HepG2 (cell line): ENCODE results near the gene HMGN4. TPM values are rescaled to one million over a fixed set of nuclear protein-coding genes. Genes with fewer than 3 reads are reported as not detected.

Source experiments
- AHR ChIP-seq: IDR thresholded peaks from 2 replicates; pipeline ENCODE4 v1.6.1; 2018; ENCODE audit warnings: missing genetic modification reagents, missing compliant biosample characterization
- ATF1 ChIP-seq: IDR thresholded peaks from 2 replicates; pipeline ENCODE4 v1.6.1; 2016; ENCODE audit warnings: mild to moderate bottlenecking, control low read depth
- CHD2 ChIP-seq: IDR thresholded peaks from 2 replicates; pipeline ENCODE4 v1.6.1; 2011; ENCODE audit warnings: low read depth, low read length, improper control_type of control experiment
- FIP1L1 ChIP-seq: fragments of 200-400 bp; formaldehyde crosslinking; IDR thresholded peaks from 2 replicates; pipeline ENCODE4 v1.6.1; 2018; ENCODE audit warnings: low read depth, mild to moderate bottlenecking, low read length, moderate library complexity, borderline replicate concordance; ENCODE audit not compliant: insufficient read depth
- IKZF1 ChIP-seq: fragments of 450-650 bp; IDR thresholded peaks from 2 replicates; pipeline ENCODE4 v1.7.1; 2016
- IKZF4 ChIP-seq: sonication (generic); formaldehyde crosslinking; IDR thresholded peaks from 2 replicates; pipeline ENCODE4 v1.5.1; 2020; ENCODE audit warnings: borderline replicate concordance, mild to moderate bottlenecking, low read depth, missing genetic modification reagents; ENCODE audit errors: not compliant biosample characterization
- NFE2 ChIP-seq: sonication (generic); formaldehyde crosslinking; IDR thresholded peaks from 2 replicates; pipeline ENCODE4 v1.4.0; 2020; ENCODE audit warnings: missing genetic modification reagents
- RELA ChIP-seq: sonication (generic); formaldehyde crosslinking; IDR thresholded peaks from 2 replicates; pipeline ENCODE4 v1.4.0; 2020; ENCODE audit warnings: missing genetic modification reagents
- SRSF9 ChIP-seq: fragments of 200-400 bp; formaldehyde crosslinking; IDR thresholded peaks from 2 replicates; pipeline ENCODE4 v1.6.1; 2018; ENCODE audit warnings: borderline replicate concordance, mild to moderate bottlenecking, low read depth, low read length; ENCODE audit not compliant: insufficient read depth, poor library complexity, severe bottlenecking
- TEAD2 ChIP-seq: sonication (generic); formaldehyde crosslinking; IDR thresholded peaks from 2 replicates; pipeline ENCODE4 v1.9.0; 2021; ENCODE audit warnings: missing genetic modification reagents
- ZNF547 ChIP-seq: sonication (generic); formaldehyde crosslinking; IDR thresholded peaks from 2 replicates; pipeline ENCODE4 v1.5.1; 2020; ENCODE audit warnings: mild to moderate bottlenecking, missing genetic modification reagents
- ZNF772 ChIP-seq: sonication (generic); formaldehyde crosslinking; IDR thresholded peaks from 2 replicates; pipeline ENCODE4 v1.5.0; 2020; ENCODE audit warnings: mild to moderate bottlenecking, missing genetic modification reagents
- polyA plus RNA-seq, 8 experiments: library from polyadenylated mRNA; depleted of rRNA in 3 of 8; stranded (reverse) in 7 of 8; unstranded in 1 of 8; fragments of >200 nt; fragmentation: Illumina TruSeq in 4 of 8; extraction: Trizol in 4 of 8; gene quantifications; 2 replicates each; pipeline versions ENCODE4 v1.2.1 to v1.2.3, GENCODE V29; 2011 to 2016; ENCODE audit warnings: low read depth in 4 of 8, missing spikeins in 1 of 8, mixed read lengths in 1 of 8; ENCODE audit not compliant: insufficient read depth in 1 of 8
- total RNA-seq, 5 experiments: library from RNA; depleted of rRNA; stranded (reverse); fragments of >200 nt; fragmentation: Illumina TruSeq; extraction: Trizol; gene quantifications; 2 replicates each; pipeline ENCODE4 v1.2.3, GENCODE V29; 2016; ENCODE audit warnings: low read depth in 1 of 5
- TF ChIP-seq, protein P1 (sequence below): sonication (generic); formaldehyde crosslinking; conservative IDR thresholded peaks from 2 replicates; pipeline ENCODE4 v1.4.0; 2020; ENCODE audit warnings: mild to moderate bottlenecking, missing genetic modification reagents, moderate library complexity
- TF ChIP-seq, protein P2 (sequence below): sonication (generic); formaldehyde crosslinking; IDR thresholded peaks from 2 replicates; pipeline ENCODE4 v1.8.0; 2022; ENCODE audit warnings: mild to moderate bottlenecking, missing genetic modification reagents; ENCODE audit not compliant: insufficient replicate concordance
- TF ChIP-seq, protein P3 (sequence below): IDR thresholded peaks from 2 replicates; pipeline ENCODE4 v1.6.1; 2016; ENCODE audit warnings: low read depth, borderline replicate concordance
- TF ChIP-seq, protein P4 (sequence below): sonication (generic); formaldehyde crosslinking; IDR thresholded peaks from 2 replicates; pipeline ENCODE4 v1.4.0; 2020; ENCODE audit warnings: missing genetic modification reagents
- TF ChIP-seq, protein P5 (sequence below), 2 experiments: fragments of 450-650 bp in 1 of 2; sonication (generic) in 1 of 2; formaldehyde crosslinking; IDR thresholded peaks; 2 replicates each; pipeline versions ENCODE4 v1.5.0 to v1.8.0; 2020 to 2022; ENCODE audit warnings: mild to moderate bottlenecking in 1 of 2, missing genetic modification reagents in 1 of 2
- TF ChIP-seq, protein P6 (sequence below): sonication (generic); formaldehyde crosslinking; IDR thresholded peaks from 2 replicates; pipeline ENCODE4 v1.4.0; 2020; ENCODE audit warnings: low read depth, mild to moderate bottlenecking, missing genetic modification reagents

HMGN4 gene
- total and polyA plus RNA-seq, 2 of the 13 experiments (the other 11 are each of a cell fraction or from before 2014, with no cell fraction given) = 39.9 to 52.1 TPM

DNA sequence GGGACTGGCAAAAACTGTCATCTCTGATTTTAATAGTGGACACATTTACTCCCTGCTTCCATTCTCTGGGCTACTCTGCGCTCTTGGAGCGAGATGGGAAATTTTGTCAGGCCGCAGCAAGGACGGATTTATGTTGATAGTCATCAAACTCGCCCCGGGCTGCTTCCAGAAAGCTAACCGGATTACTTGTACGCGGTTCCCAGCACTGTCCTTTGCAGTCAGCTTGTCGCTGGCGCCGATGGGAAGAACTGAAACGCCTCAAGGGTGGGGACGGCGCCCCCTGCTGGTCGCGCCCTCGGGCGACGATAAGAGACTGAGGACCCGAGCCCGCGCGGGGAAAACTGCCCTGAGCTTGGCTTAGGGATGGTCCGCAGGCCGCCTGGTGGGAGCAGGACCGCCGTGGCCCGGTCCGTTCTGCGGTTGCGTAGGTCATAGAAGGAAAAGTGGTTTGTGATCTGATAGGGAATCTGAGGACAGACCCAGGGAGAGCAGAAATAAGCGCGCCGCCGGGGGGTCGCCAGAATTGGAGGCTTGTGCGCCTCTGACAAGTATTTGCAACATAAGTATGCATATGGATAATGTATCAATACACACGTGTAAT lies 57.6 kb downstream of the HMGN4 start (continued):
- TF ChIP-seq, protein P1, sequence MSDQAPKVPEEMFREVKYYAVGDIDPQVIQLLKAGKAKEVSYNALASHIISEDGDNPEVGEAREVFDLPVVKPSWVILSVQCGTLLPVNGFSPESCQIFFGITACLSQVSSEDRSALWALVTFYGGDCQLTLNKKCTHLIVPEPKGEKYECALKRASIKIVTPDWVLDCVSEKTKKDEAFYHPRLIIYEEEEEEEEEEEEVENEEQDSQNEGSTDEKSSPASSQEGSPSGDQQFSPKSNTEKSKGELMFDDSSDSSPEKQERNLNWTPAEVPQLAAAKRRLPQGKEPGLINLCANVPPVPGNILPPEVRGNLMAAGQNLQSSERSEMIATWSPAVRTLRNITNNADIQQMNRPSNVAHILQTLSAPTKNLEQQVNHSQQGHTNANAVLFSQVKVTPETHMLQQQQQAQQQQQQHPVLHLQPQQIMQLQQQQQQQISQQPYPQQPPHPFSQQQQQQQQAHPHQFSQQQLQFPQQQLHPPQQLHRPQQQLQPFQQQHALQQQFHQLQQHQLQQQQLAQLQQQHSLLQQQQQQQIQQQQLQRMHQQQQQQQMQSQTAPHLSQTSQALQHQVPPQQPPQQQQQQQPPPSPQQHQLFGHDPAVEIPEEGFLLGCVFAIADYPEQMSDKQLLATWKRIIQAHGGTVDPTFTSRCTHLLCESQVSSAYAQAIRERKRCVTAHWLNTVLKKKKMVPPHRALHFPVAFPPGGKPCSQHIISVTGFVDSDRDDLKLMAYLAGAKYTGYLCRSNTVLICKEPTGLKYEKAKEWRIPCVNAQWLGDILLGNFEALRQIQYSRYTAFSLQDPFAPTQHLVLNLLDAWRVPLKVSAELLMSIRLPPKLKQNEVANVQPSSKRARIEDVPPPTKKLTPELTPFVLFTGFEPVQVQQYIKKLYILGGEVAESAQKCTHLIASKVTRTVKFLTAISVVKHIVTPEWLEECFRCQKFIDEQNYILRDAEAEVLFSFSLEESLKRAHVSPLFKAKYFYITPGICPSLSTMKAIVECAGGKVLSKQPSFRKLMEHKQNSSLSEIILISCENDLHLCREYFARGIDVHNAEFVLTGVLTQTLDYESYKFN = peak; percentile 22; the same call in 1 of the 2 replicates
- no peak for TF ChIP-seq RELA
- no peak for TF ChIP-seq IKZF4
- no peak; the same call in 1 of the 2 replicates for TF ChIP-seq AHR (CRISPR knock-in tag)
- TF ChIP-seq, protein P2, sequence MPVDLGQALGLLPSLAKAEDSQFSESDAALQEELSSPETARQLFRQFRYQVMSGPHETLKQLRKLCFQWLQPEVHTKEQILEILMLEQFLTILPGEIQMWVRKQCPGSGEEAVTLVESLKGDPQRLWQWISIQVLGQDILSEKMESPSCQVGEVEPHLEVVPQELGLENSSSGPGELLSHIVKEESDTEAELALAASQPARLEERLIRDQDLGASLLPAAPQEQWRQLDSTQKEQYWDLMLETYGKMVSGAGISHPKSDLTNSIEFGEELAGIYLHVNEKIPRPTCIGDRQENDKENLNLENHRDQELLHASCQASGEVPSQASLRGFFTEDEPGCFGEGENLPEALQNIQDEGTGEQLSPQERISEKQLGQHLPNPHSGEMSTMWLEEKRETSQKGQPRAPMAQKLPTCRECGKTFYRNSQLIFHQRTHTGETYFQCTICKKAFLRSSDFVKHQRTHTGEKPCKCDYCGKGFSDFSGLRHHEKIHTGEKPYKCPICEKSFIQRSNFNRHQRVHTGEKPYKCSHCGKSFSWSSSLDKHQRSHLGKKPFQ = peak; percentile 45
- TF ChIP-seq, protein P3, sequence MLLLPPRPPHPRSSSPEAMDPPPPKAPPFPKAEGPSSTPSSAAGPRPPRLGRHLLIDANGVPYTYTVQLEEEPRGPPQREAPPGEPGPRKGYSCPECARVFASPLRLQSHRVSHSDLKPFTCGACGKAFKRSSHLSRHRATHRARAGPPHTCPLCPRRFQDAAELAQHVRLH (CRISPR knock-in tag) = peak; percentile 97
- TF ChIP-seq IKZF1 = no peak
- no peak for TF ChIP-seq CHD2
- no peak for TF ChIP-seq ATF1
- TF ChIP-seq SRSF9 = no peak
- no peak for TF ChIP-seq NFE2 (CRISPR knock-in tag)
- TF ChIP-seq ZNF547 (CRISPR knock-in tag) = 0 out of 2 replicates have a peak, but pooled peaks have one; percentile 29
- TF ChIP-seq, protein P4, sequence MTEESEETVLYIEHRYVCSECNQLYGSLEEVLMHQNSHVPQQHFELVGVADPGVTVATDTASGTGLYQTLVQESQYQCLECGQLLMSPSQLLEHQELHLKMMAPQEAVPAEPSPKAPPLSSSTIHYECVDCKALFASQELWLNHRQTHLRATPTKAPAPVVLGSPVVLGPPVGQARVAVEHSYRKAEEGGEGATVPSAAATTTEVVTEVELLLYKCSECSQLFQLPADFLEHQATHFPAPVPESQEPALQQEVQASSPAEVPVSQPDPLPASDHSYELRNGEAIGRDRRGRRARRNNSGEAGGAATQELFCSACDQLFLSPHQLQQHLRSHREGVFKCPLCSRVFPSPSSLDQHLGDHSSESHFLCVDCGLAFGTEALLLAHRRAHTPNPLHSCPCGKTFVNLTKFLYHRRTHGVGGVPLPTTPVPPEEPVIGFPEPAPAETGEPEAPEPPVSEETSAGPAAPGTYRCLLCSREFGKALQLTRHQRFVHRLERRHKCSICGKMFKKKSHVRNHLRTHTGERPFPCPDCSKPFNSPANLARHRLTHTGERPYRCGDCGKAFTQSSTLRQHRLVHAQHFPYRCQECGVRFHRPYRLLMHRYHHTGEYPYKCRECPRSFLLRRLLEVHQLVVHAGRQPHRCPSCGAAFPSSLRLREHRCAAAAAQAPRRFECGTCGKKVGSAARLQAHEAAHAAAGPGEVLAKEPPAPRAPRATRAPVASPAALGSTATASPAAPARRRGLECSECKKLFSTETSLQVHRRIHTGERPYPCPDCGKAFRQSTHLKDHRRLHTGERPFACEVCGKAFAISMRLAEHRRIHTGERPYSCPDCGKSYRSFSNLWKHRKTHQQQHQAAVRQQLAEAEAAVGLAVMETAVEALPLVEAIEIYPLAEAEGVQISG (CRISPR knock-in tag) = peak; percentile 88
- TF ChIP-seq ZNF772 (CRISPR knock-in tag) = no peak
- TF ChIP-seq TEAD2 (CRISPR knock-in tag) = no peak
- TF ChIP-seq, protein P5, sequence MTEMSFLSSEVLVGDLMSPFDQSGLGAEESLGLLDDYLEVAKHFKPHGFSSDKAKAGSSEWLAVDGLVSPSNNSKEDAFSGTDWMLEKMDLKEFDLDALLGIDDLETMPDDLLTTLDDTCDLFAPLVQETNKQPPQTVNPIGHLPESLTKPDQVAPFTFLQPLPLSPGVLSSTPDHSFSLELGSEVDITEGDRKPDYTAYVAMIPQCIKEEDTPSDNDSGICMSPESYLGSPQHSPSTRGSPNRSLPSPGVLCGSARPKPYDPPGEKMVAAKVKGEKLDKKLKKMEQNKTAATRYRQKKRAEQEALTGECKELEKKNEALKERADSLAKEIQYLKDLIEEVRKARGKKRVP (CRISPR knock-in tag; IDR thresholded peaks at IDR 0.05) = peak in 1 of 2 experiments; percentile 82; a peak in 2 of 4 replicates
- TF ChIP-seq, protein P6, sequence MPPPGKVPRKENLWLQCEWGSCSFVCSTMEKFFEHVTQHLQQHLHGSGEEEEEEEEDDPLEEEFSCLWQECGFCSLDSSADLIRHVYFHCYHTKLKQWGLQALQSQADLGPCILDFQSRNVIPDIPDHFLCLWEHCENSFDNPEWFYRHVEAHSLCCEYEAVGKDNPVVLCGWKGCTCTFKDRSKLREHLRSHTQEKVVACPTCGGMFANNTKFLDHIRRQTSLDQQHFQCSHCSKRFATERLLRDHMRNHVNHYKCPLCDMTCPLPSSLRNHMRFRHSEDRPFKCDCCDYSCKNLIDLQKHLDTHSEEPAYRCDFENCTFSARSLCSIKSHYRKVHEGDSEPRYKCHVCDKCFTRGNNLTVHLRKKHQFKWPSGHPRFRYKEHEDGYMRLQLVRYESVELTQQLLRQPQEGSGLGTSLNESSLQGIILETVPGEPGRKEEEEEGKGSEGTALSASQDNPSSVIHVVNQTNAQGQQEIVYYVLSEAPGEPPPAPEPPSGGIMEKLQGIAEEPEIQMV = peak; percentile 95
- no peak for TF ChIP-seq FIP1L1
